NCI-H526 (cell line): ENCODE measurements around the gene OPRL1.

Experiments used
- DNase-seq, 2 experiments: peaks; one replicate each; lab custom pipeline; 2025; lab: John Stamatoyannopoulos, UW

The OPRL1 gene

GRCh38 chr20:64142590-64142989 is 62.7 kb downstream of the OPRL1 start:
- DNase-seq: peak; percentile 67 to 86

DNA sequence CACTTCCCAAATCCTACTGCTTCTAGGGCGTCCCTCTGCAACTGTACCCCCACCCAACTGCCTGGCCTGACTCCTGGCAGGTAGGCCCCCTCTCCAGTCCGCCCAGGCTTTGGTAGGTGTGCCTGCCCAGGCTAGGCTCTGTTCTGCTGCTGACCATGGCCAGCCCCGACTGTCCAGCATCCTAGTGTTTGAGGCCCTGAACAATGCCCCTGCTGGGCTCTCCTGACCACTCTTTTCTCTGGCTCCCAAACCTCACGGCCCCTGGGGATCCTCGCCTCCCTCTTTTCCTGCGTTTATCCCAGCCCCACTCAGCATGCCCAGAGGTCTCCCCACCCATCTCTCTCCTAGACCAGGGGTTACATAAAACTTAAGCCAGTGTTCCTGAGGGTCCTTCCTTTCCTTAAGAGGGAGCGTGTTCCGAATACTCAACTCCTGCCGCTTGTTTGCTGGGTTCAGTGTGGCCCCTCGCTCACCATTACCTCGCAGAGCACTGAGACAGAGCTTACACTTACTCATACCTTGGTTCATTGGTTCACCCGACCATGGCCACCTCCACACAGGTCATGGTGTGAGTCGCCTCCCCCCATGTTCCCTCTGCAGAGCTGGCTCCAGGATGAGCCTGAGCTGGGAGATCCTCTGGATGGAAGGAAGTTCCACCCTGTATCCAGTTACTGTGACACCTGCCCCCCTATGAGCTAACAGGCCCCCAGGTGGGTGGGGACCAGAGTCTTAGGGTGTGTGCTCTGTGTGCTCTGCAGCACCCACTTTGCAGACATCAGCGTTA is 63.3 kb downstream of the OPRL1 start:
- no peak for DNase-seq

GRCh38 chr20:64144144-64144912 is 64.4 kb downstream of the OPRL1 start:
- DNase-seq: no peak

- no peak for DNase-seq
Measured at GRCh38 chr20:64145458-64146300, 65.8 kb downstream of the OPRL1 start.

DNA sequence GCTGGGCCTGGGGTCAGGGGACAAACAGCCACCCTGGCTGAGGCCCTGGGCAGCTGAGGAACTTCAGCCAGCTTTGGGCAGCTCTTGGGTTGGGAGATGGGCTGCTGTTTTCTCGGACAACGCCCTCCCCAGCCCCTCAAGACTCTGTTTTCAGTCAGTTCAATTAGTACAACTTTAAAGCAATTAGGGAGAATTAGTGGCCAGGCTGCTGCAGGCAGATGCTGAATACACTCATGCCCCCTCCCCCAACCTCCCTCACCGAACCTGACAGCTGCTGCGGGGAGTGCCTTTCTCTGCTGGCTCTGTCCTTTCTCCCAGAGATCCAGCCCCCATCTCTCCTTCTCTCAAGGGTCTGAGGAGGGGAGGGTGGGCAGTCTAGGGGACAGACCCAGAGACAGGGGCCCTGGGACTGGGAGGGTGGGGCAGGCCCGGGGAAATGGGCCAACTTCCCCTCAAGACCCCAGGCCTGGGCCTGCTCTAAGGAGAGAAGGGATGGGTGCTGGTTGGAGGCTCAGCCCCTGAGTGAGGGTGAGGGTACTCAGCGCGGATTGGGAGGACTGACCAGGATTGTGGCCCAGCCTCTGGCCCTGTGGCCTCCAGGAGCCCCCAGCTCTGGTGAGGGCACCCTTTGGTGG is 66.5 kb downstream of the OPRL1 start:
- DNase-seq: no peak

- DNase-seq: no peak
Measured at GRCh38 chr20:64146936-64147477, 67.1 kb downstream of the OPRL1 start.

- no peak for DNase-seq
Measured at GRCh38 chr20:64148581-64148980, 68.7 kb downstream of the OPRL1 start.

DNA sequence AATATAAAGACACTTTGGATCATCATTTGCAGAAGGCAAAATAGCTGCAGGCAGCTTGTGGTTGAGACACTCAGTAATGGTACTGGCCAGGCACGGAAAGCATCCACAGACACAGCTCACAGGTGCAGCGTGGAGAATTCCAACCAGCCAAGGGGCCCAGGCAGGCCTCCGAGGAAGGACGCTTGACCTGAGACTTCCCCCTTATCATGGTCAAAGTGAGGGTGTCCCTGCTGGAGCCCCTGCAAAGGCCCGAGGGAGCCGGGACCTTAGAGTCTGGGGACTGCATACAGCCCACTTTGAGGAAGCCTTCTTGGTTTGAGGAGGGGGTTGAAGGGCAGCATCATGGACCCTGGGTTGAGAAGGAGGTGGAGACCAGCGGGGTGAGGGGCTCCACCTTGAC is 69.3 kb downstream of the OPRL1 start:
- DNase-seq: no peak

- DNase-seq: no peak
Measured at GRCh38 chr20:64149809-64150560, 70.1 kb downstream of the OPRL1 start.
